SIG-M5 treated with dmso at 0.1 percent for 504 hours (cell line): Measurements from ENCODE around the gene TMEM184A.

ENCODE experiments used
- DNase-seq: peaks from one replicate; lab custom pipeline; 2025; ENCODE audit not compliant: unreplicated experiment; lab: John Stamatoyannopoulos, UW

The TMEM184A gene

DNA sequence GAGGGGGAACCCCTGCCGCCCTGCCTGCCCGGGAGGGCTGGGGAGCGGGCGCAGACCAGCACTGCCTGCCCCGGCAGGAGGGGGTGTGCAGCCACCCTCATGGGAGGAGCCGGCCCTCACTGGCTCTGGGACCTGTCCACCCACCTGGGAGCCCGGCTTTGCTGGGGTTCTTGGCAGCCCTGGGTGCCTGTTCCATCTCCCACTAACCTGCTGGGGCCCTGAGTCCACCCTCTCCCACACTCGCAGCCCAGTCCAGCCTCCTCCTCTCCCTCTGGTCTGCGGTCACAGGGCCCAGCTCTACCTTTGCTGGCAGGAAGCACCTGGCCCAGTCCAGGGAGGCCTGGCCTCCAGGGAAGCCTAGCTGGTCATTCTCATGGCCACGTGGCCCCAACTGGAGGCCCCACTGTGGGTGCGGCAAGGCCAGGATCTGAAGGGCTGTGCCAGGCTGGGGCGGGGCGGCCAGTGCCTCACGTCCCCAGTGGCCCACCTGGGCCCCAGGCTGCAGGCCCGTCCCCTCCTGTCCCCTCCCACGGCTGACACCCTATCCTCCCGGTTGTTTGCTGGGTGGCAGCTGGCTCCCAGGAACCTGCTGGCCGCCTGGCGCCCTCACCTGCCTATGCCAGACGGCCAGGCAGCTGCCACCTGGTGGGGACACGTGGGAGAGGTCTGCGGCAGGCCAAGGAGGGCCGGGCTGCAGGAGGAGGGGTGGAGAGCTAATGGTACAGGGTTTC is at the start of gene TMEM184A:
TSS of gene TMEM184A (minus strand) at position 393 of the 731 bp plus-strand sequence. CDS start 721 bp downstream, outside the sequence.
- DNase-seq = peak; percentile 70

DNA sequence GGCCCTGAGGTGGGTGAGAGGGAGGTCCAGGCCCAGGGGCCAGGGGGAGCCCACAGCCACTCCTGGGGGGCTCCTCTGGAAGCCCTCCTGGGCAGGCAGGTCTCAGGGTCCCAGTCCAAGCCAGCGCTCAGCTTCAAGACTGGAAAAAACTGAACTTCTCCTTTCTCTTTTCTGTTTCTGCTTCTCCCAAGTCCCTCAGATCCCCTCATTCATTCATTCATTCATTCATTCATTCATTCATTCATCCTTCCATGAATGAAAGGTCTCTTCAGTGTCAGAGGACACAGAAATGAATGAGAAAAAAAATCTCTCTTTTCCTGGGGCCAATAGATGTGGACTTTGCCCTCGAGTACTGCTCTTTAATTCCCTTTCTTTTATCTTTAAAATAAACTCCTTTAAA is 48.4 kb upstream of the TMEM184A start:
- DNase-seq = no peak

- no peak for DNase-seq
These were observed 47.6 kb upstream of the TMEM184A start for GRCh38 chr7:1603346-1604225.

DNA sequence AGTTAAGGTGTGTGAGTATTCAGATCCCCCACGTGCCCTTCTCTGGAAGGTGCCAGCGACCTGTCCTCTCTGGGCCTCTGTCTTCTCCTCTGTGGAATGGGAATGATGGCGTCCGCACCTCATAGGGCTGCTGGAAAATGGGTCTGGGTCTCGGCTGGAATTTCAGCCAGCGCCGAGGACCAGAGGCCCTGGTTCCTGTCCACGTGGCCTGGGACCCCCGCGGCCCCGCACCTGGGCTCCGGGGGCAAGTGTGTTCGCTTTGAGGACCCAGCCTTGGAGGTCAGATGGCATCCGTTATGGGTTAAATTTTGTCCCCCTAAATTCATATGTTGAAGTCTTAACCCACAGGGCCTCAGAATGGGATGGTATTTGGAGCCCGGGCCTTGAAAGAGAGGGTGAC is 46.4 kb upstream of the TMEM184A start:
- DNase-seq = no peak

GRCh38 chr7:1601956-1602355 is 46.0 kb upstream of the TMEM184A start:
- no peak for DNase-seq

DNA sequence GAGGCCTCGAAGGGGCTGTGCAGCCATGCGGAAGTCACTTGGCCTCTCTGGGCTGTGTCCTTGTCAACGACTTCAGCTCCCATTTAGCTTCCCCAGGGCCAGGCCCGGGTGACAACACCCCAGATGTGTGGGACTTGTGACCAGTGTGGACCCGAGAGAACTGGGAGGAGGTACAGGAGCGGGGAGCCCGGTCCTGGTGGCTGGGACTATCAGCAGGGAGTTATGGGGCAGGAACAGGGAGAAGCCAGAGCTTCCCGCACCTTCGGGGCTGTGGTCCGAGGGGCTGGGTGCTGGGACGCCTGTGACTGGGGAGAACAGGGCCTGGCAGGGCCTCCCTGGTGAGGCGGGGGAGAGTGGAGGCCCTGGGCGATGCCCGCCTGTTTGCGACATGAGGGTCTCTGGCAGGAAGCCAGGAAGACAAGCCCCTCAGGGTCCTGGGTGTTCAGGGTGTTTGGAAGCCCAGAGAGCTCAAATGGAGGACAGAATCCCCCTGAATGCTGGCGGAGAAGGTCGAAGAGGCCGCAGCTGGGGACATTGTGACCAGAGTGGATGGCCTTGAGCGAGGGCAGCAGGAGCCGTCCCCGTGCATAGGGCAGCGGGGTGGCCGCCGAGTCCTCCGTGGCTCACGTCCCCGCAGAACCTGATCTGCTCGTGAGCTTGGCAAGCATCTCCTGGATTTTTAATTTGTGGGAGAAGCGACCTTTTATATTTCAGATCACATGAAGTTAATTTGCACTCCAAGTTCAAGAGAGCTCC is 43.8 kb upstream of the TMEM184A start:
- no peak for DNase-seq

GRCh38 chr7:1598961-1599639 is 43.1 kb upstream of the TMEM184A start:
- no peak for DNase-seq

GRCh38 chr7:1598286-1598685 is 42.3 kb upstream of the TMEM184A start:
- no peak for DNase-seq

GRCh38 chr7:1597791-1598190 is 41.8 kb upstream of the TMEM184A start:
- DNase-seq = no peak

- DNase-seq = no peak
These were observed 41.2 kb upstream of the TMEM184A start for GRCh38 chr7:1597066-1597760.

DNA sequence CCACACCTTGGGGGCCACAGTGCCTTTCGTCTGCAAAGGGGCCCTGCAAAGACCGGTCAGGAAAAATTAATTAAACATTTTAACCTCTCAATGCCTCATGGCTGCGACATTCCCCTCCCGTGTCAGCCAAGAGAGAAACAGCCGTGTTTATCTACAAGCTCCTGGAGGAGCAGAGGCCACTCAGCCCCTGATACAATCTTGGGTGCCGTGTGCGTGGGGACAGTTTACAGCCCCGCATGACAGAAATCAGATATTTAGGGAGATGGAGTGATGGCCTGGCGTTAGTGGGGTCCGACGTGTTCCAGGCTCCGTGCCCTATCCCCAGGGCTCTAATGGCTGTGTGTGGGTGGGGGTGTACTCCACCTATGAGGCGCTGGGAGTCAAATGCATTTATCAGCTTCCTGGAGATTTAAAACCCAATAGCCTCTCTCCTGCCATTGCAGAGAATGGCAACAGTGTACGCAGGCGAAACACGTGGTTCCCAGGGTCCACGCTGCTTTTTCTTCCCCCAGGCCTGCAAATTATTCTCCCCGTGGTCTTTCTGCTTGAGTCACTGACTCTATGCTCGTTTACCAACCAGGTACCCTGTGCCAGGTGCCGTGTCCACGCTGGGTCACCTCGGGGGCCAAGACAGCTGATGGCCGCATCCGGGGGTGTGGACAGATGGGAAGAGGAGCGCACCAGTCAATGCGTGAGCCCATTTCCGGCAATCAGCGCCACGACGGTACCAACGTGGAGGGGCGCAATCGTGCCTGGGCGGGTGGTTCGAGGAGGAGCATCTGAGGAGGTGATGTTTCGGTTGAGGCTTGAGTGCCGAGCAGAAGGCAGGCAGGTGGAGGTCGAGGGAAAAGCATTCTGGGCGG is 40.4 kb upstream of the TMEM184A start:
- no peak for DNase-seq

GRCh38 chr7:1595636-1596035 is 39.6 kb upstream of the TMEM184A start:
- no peak for DNase-seq

DNA sequence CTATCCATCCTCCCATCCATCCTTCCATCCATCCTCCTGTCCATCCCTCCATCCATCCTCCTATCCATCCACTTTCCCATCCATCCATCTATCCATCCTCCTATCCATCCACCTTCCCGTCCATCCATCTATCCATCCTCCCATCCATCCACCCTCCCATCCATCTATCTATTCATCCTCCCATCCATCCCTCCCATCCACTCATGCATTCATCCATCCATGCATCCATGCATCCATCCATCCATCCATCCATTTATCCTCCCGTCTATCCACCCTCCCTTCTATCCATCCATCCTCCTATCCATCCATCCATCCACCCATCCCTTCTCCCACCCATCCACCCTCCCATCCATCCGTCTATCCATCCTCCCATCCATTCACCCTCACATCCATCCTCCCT is 39.0 kb upstream of the TMEM184A start:
- DNase-seq = no peak

- no peak for DNase-seq
These were observed 38.0 kb upstream of the TMEM184A start for GRCh38 chr7:1593904-1594421.

- no peak for DNase-seq
These were observed 37.3 kb upstream of the TMEM184A start for GRCh38 chr7:1593091-1593866.

- no peak for DNase-seq
These were observed 36.4 kb upstream of the TMEM184A start for GRCh38 chr7:1592299-1592871.

DNA sequence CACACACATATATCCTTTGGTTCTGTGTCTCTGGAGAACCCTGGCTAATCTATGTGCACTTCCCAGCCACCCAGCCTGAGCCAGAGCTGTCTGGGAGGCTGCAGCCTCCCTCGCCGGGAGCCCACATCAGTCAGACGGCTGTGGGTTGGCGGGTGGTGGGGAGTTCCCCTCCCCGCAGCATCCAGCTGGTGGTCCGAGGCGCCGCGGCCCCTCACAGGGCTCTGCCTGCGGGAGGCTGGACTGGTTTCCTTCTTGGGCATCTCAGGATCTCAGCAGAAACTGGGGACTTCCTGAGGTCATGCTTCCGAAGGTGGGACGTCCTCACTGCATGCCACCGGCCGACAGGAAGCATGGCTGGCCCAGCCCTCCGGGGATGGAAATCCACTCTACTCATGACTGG is 35.9 kb upstream of the TMEM184A start:
- DNase-seq = no peak

DNA sequence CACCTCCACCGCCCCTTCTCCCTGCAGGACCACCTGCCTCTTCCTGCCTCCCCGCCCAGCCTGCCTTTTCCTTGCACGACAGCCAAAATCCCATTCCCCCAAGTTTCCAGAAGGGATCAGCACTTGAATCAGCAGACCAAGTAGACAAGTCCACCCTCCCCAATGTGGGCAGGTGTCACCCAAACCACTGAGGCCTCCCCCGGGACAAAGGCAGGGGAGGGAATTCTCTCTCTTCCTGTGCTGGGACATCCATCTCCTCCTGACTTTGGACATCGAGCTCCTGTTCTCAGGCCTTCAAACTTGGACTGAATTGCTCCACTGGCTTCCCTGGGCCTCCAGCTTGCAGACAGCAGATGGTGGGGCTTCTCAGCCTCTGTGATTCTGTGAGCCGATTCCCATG is 35.4 kb upstream of the TMEM184A start:
- DNase-seq = no peak
